OCI-LY3 (cell line): Measurements from ENCODE around the gene PRRC1.

Source experiments
- CTCF ChIP-seq: fragments of 200-600, 300-600 bp; sonication (generic); IDR thresholded peaks from 2 replicates; pipeline ENCODE4 v1.5.1; 2014; ENCODE audit warnings: antibody characterized with exemption, low read length, low read depth
- EZH2phosphoT487 ChIP-seq: fragments of 200-600 bp; shearing (Covaris generic); IDR thresholded peaks from 2 replicates; pipeline ENCODE4 v1.6.1; 2018; ENCODE audit warnings: antibody characterized with exemption, mixed run types, low read depth

- TF ChIP-seq CTCF (no peak), EZH2phosphoT487 (no peak)
These were observed 69.4 kb downstream of the PRRC1 start for GRCh38 chr5:127586811-127587210.
